A204.1 (cell line): ENCODE measurements around the gene GAREM1.
"Not testable (repeated sequence)": the region's sequence is repeated elsewhere in the genome, so short reads cannot be mapped to it uniquely, and the experiment has no call there.

Experiments
- FAIRE-seq: peaks from 2 replicates; lab custom pipeline; 2012; peaks lifted over from hg19 to GRCh38; lab: Jason Lieb, UNC

GAREM1 gene

DNA sequence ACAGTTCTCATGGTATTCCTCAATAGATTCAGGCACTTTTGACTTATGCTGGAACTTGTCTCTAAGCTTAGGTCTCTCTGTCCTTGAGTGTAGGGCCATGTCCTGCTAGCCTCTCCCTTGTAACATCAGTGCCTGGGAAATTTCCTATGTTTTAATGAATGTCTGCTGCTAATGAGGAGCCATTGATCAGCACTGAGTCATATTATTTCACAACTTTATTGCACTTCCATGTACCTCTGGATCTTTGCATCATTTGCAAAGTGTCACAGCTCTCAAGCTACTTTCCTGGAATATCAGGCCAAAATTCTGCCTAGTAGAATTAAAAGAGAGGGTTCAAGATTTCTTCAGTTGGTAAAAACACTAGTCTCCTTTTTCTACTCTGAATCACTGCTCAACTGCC is 102.5 kb downstream of the GAREM1 start:
- no peak for FAIRE-seq

DNA sequence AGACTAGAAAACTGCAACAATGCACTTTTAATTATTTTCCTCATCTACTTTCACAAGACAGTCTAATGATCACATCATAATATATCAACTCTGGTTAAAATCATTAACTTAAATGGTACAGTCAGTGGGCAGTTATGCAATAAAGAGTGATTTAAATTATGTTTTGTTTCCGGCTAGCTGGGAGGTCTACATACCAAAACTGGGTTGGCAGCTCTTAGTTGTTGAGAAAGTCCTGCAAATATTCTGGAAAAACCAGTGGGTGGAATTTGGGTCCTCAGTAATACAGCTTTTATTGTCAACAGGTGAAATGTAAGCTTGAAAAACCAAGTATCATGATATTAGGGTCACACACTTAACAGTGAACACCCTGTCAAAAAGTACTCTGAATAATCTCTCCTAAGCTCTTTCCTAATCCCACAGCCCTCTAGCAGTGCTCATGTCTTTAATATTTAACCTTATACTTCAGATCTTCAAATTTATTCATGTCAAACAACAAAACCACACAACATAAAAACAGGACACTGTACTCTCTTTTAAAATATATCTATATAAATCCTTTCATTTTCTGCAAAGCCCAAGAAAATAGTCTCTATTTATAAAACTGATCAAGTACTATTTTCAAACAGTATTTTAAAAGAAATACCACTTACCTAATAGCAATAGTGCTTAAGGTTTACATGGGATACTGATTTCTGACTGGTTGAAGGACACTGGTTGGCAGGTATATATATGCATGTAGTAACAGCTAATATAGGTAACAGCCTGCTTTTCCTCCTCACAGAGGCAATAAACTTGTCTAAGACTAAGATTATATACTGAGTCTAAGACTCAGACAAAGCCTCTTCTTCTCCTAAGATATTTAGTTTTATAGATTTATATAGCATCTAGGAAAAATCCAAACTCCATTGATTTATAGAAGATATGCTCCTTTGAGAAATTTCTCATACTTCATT is 103.8 kb downstream of the GAREM1 start:
- no peak for FAIRE-seq

DNA sequence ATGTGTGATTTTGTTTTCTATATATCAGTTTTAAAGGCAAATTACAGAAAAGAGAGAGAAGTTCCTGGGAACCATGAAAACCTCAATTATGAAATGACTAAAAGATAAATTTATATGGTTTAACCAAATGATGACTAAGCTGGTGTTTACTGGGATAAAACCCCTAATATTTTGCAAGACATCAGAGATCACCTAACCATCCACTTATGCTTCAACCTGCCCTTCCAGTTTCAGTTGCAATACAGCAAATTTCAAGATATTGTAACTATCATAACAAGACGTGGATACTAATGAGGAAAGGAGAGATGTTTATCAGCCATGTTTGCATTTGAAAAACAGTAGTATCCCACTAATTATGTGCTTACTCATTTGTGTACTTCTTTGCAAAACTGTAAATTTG is 108.2 kb downstream of the GAREM1 start:
- FAIRE-seq = no peak

- FAIRE-seq = no peak
Observed at GRCh38 chr18:32360682-32361345, 109.9 kb downstream of the GAREM1 start.

GRCh38 chr18:32358529-32358928 is 112.2 kb downstream of the GAREM1 start:
- no peak for FAIRE-seq

- no peak for FAIRE-seq
Observed at GRCh38 chr18:32358075-32358474, 112.6 kb downstream of the GAREM1 start.

DNA sequence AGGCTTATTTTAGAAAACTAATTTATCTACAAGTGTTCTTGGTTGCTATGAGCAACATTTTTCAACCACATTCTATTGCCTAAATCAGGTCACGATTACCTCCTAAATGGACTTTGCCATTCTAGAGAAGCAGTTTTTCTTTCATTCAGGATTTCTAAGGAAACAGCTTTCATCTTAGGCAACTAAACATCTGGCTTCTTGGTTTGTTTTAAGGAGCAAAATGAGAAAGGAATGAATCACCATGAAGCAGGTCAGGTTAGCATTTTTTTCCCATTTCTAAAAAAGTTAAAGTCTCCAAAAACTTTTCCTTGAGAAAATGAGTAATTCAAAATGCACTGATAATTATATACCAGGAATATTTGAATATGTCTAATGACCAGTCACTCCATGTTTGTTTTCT is 114.8 kb downstream of the GAREM1 start:
- no peak for FAIRE-seq

DNA sequence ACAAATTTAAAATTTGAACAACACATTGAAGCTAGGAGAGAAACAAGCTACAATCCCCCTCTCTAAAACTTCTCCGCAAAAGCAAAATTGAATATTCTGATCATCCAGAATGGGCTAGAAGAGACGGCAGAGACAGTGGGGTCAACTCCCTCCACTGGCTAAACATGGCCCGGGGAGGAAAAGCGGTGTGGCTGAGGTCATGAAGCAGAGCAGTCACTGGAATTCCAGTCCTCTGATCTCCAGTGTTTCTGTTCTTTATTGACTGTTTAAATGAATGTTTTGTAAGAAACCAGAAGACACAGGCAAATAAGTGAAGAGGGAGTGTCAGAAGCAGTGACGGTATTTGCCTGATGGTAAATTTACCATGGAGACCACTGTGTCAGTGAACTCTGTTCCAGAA is 116.2 kb downstream of the GAREM1 start:
- FAIRE-seq = no peak

GRCh38 chr18:32353257-32353656 is 117.4 kb downstream of the GAREM1 start:
- FAIRE-seq = no peak

GRCh38 chr18:32351032-32351431 is 119.7 kb downstream of the GAREM1 start:
- FAIRE-seq = no peak

DNA sequence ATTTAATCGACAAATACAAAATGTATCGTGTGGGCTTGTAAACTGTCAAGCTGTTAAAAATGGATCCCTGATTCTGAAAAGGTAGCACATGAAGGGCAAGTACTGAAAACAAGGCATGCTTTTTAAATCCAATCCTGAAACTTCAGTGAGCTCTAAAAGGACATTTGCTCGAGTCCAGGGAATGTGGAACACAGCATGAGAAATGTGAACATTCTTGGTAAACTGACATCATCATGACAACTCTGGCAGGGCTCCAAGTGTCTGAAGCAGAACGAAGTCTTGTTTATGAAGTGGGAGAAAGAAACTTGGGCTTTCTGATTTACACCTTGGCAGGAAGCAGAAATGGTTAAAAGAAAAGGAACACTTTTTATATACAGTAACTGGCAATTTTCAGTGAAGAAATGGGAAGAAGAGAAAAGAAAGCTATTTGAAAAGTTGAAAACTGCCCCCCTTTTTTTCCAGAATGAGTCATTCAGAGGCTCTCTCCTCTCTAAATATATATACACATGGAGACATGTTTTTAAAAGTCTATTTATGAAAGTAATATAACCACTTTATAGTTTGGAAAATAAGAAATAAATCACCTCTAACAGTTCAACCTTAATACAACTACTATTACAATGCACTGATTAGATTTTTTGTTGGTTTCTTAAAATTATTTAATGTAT is 120.8 kb downstream of the GAREM1 start:
- no peak for FAIRE-seq

DNA sequence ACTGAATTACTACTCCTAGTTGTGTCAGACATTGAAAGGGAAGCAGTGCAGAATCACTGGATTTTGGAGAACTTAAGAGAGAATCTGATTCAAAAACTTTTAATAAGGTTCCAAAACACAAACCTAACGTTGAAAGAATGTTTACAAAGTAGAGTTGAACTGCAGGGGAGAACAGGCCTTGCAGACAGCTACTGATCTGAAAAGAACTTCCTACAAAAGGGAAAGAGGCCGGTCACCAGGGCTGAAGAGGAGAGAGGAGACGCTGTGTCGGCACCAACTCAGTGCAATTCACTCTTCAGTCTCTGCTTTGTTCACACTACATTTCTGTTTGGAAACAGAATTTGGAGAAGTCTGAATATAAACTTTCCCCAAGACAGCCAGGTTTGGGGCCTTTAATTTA is 124.0 kb downstream of the GAREM1 start:
- FAIRE-seq = no peak

DNA sequence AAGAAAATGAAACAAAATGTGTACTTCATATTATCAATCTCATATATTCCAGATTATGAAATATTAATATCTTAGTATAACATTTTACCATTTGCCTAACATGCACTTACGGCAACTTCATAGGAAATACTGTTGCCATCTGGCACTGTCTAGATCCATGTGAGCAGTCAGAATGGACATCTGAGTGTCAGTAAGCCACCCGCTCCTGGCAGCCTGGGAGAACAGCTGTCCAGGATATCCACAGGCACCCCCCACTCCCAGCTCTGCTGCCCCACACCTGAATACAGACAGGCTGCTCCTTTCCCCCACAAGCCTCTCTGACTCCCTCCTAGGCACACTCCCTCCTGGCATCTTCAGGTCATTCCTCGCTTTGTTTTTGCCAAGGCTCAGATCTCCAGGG is 127.0 kb downstream of the GAREM1 start:
- FAIRE-seq = no peak

DNA sequence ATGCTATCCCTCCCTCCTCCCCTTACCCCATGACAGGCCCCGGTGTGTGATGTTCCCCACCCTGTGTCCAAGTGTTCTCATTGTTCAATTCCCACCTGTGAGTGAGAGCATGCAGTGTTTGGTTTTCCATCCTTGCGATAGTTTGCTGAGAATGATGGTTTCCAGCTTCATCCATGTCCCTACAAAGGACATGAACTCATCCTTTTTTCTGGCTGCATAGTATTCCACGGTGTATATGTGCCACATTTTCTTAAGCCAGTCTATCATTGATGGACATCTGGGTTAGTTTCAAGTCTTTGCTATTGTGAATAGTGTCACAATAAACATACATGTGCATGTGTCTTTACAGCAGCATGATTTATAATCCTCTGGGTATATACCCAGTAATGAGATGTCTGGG is 129.6 kb downstream of the GAREM1 start:
- not testable (repeated sequence) for FAIRE-seq

DNA sequence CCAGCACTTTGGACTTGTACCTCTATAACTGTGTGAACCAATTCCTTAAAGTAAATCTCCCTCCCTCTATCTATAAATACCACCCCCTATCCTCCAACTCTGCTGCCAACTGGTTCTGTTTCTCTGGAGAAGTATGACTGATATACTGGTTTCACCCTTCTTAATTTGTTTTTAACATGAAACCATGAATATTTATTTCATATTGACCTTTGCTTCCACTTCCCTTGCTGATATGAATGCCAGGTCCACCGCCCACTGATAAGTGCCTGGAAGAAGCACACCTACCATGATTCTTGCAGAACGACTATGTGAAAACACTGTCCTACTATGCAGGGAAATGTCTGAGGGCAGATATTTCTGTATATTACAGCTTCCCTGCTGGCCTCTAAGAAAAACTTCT is 131.6 kb downstream of the GAREM1 start:
- no peak for FAIRE-seq

- FAIRE-seq = no peak
Observed at GRCh38 chr18:32337821-32338220, 132.9 kb downstream of the GAREM1 start.

DNA sequence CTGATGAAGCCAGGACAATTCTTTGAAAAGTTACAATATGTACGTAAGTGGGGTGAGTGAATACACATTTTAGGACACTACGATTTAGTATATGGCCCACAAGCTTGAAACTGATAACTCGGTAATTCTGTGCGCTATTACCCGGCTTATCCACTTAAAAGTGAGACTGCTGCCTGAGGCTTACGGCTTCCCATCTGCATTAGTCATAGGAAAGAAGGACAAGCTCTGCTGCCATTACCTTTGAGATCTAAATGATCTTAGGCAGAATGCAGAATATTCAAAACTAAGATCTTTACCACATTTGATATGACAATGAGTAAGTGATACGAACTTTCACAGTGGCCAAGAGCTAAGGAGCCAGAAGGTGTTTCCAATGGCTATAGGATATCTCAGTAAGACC is 133.3 kb downstream of the GAREM1 start:
- no peak for FAIRE-seq

DNA sequence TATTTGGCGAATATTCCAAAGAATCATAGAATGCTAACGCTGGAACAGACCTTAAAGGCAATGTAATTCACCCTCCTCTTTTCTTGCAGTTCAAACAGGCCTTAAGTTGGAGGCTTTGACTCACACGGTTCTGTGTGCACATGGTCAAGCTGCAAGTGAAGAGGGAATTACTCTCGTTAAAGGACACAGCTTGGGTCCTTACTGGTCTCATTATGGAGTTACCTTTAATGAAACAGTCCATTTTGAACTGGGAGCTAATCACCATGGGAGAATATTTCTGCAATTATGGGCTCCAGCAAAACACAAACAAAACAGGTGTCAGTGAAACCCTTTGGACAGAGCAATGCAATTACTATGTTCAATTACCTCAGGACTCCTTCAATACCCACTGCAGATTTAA is 135.5 kb downstream of the GAREM1 start:
- no peak for FAIRE-seq

DNA sequence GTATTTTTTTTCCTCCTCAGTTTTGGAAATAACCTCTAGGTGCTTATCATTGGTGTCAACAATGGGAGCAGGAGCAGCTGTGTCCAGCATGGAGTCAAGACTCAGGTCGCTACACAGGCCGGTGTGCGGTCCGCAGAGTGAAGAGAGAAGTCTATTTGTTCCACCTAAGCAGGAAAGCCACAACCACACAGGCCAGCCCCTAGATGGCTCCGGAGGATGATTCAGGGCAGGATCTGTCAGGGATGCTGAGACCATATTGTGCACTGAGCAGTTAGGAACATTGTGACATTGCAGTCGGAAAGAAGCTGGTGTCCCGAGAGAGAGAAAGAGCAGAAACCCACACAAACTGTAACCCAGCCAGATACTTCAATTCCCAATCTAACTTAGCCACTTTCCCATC is 136.9 kb downstream of the GAREM1 start:
- no peak for FAIRE-seq

- FAIRE-seq = no peak
Observed at GRCh38 chr18:32332708-32333107, 138.0 kb downstream of the GAREM1 start.

- FAIRE-seq = no peak
Observed at GRCh38 chr18:32328974-32329373, 141.7 kb downstream of the GAREM1 start.

DNA sequence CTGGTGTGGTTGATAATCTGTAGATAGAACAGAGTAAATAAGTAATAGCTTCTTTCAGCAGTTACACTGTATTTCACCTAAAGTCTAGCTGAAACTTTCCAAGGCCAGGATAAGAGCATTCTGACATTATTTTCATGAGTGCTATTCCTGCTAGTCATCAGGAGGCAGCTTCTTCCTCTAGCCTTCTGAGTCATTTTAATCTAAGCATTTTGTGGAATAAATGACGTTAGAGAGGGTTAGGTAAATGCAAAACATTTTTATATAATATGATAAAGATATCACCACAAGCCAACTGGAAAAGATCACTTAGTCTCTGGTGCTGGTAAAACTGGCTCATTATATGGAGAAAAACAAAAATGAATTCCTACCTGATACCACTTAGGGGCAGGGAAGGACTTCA is 142.3 kb downstream of the GAREM1 start:
- no peak for FAIRE-seq
